ENCODE data around the gene UBD. TPM values are rescaled to one million over a fixed set of nuclear protein-coding genes. Genes with fewer than 3 reads are reported as not detected.

Gene UBD
- total RNA-seq, 1 experiment from 2014 or later, result not detected

DNA sequence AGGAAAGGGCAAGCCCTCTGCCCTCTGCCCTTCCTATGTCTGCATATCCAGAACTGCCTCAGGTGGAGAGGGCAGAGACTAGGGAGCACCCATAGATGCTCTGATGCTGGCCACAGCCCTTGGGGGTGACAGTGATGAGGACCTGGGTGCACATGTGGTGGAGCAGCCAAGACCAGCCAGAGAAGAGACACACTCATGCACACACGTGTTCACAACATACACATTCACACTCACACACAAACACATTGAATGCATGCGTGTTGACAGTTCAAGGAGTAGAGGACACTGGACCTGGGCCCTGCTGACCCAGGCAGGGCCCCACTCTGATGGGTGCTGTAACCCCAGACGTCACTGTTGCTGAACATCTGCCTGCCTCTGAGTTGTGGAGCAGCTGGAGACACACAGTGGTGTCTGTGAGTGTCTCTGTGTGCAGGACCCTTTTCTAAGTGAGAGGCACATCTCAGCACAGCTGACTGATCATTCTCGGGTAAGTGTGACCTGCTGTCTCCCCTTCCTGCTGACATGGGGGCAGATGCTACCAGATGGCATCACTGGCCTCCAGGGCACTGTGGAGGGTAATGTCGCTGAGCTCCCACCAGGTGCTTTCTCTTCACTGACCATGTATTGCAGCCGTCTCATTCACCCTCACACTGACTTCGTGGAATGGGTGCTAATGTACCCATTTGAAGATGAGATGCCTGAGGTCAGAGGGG lies 41.6 kb downstream of the UBD start:
- no peak overlapping the region for H2BK20ac ChIP-seq (ENCODE audit: low read depth, low read length, poor library complexity, severe bottlenecking)
- H3K4me2 ChIP-seq (ENCODE audit: insufficient read depth, insufficient read length, low read length), result no peak overlapping the region
- no peaks in the 10 kb centered on the region for H3K9me3 ChIP-seq (ENCODE audit: control insufficient read depth, low read depth, low read length)
- H3K18ac ChIP-seq (ENCODE audit: insufficient read length, low read depth, low read length), result no peak overlapping the region
- no peak overlapping the region for H4K5ac ChIP-seq (ENCODE audit: insufficient read length, low read depth, low read length)
- no peak overlapping the region for H3K4me3 Mint-ChIP-seq
- H3K9ac ChIP-seq (ENCODE audit: extremely low read depth, insufficient read length, low read length), result no peak overlapping the region
- no peak overlapping the region for H2BK120ac ChIP-seq (ENCODE audit: low read depth, low read length, poor library complexity, severe bottlenecking)
- H4K8ac ChIP-seq (replicated peaks; ENCODE audit: insufficient read length, low read depth, low read length), result no peak overlapping the region
- 0 out of 4 replicates have a peak, but pooled peaks cover 0 to 2% of the 10 kb centered on the region in 2 experiments for H3K4me1 Mint-ChIP-seq
- TF ChIP-seq, protein P1, sequence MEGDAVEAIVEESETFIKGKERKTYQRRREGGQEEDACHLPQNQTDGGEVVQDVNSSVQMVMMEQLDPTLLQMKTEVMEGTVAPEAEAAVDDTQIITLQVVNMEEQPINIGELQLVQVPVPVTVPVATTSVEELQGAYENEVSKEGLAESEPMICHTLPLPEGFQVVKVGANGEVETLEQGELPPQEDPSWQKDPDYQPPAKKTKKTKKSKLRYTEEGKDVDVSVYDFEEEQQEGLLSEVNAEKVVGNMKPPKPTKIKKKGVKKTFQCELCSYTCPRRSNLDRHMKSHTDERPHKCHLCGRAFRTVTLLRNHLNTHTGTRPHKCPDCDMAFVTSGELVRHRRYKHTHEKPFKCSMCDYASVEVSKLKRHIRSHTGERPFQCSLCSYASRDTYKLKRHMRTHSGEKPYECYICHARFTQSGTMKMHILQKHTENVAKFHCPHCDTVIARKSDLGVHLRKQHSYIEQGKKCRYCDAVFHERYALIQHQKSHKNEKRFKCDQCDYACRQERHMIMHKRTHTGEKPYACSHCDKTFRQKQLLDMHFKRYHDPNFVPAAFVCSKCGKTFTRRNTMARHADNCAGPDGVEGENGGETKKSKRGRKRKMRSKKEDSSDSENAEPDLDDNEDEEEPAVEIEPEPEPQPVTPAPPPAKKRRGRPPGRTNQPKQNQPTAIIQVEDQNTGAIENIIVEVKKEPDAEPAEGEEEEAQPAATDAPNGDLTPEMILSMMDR (conservative IDR thresholded peaks at IDR 0.05), result no peak
- H3K27me3 Mint-ChIP-seq (ENCODE audit: low read depth), result no peaks in the 10 kb centered on the region
- no CpG with 5 or more reads among the region's 7 CpGs for WGBS (ENCODE audit: extremely low coverage, insufficient read length, low lambda C conversion rate)
- no peaks in the 10 kb centered on the region for H3K27me3 ChIP-seq (ENCODE audit: insufficient read depth, low read length)
- H2BK5ac ChIP-seq (ENCODE audit: insufficient read length, low read length), result no peak overlapping the region
- H2BK15ac ChIP-seq (ENCODE audit: low read depth, low read length), result no peak overlapping the region
- no peak overlapping the region; a peak in 1 of 7 replicates for H3K27ac Mint-ChIP-seq
- H2AFZ ChIP-seq (ENCODE audit: low read length), result no peak overlapping the region
- peaks cover 11 to 18% of the 10 kb centered on the region in 2 experiments for H3K9me3 Mint-ChIP-seq
- no peak overlapping the region for H2BK12ac ChIP-seq (ENCODE audit: insufficient read length, low read depth, low read length)
- H3K56ac ChIP-seq (ENCODE audit: insufficient read length, low read depth, low read length), result no peak overlapping the region
- no peaks in the 10 kb centered on the region for H4K20me1 ChIP-seq (ENCODE audit: control insufficient read depth, insufficient read depth, insufficient read length)
- no peaks in the 10 kb centered on the region for H3K4me1 ChIP-seq (ENCODE audit: insufficient read depth, low read length)
- no peak overlapping the region for H4K91ac ChIP-seq (ENCODE audit: insufficient read length, low read depth, low read length)
- no peak overlapping the region for H3T11ph ChIP-seq (ENCODE audit: low read length)
- no peaks in the 10 kb centered on the region for H3K79me2 ChIP-seq (ENCODE audit: insufficient read depth, low read length)
- no peak overlapping the region for H3K14ac ChIP-seq (ENCODE audit: insufficient read depth, low read length)
- no peak overlapping the region for H2AK5ac ChIP-seq (ENCODE audit: insufficient read length, low read length)
- H3K27ac ChIP-seq (ENCODE audit: insufficient read length, low read depth, low read length), result no peak overlapping the region
- H3K23ac ChIP-seq (ENCODE audit: insufficient read length, low read depth, low read length), result no peak overlapping the region
- H3K36me3 Mint-ChIP-seq (ENCODE audit: insufficient read depth in 1 of 3, low read depth in 3 of 3), result peaks cover 7 to 13% (median 9%) of the 10 kb centered on the region in 3 experiments; a peak in 6 of 7 replicates
- no peak for DNase-seq
- H3K4ac ChIP-seq (ENCODE audit: low read depth, low read length), result no peak overlapping the region
- no peaks in the 10 kb centered on the region for H3K23me2 ChIP-seq (ENCODE audit: insufficient read length, low read depth, low read length, poor library complexity, severe bottlenecking)
- no peaks in the 10 kb centered on the region for H3K79me1 ChIP-seq (ENCODE audit: insufficient read depth, low read depth, low read length, poor library complexity, severe bottlenecking)

Measured in H9 (cell line).